Measurements from ENCODE around the gene EXD3.
"Not testable (repeated sequence)": the region's sequence is repeated elsewhere in the genome, so short reads cannot be mapped to it uniquely, and the experiment has no call there.

DNA sequence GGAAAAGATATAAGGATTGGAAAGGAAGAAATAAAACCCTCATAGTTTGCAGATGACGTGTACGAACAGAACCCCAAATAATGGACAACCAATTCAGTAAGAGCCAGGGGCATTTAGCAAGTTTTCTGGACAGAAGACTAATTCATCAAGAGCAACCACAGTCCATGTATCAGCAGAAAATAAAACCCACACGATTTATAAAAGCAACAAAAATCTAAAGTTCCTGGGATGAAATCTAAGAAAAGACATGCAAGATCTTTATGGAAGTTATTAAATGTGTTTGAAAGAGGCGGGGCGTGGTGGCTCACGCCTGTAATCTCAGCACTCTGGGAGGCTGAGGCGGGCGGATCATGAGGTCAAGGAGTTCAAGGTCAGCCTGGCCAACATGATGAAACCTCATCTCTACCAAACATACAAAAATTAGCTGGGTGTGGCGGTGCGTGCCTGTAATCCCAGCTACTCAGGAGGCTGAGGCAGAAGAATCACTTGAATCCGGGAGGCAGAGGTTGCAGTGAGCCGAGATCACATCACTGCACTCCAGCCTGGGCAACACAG, 83.0 kb downstream of the EXD3 start:
- TF ChIP-seq POLR2AphosphoS5, EP300, POLR2A (IDR thresholded peaks at IDR 0.05): not testable (repeated sequence)
- TF ChIP-seq, protein P1, sequence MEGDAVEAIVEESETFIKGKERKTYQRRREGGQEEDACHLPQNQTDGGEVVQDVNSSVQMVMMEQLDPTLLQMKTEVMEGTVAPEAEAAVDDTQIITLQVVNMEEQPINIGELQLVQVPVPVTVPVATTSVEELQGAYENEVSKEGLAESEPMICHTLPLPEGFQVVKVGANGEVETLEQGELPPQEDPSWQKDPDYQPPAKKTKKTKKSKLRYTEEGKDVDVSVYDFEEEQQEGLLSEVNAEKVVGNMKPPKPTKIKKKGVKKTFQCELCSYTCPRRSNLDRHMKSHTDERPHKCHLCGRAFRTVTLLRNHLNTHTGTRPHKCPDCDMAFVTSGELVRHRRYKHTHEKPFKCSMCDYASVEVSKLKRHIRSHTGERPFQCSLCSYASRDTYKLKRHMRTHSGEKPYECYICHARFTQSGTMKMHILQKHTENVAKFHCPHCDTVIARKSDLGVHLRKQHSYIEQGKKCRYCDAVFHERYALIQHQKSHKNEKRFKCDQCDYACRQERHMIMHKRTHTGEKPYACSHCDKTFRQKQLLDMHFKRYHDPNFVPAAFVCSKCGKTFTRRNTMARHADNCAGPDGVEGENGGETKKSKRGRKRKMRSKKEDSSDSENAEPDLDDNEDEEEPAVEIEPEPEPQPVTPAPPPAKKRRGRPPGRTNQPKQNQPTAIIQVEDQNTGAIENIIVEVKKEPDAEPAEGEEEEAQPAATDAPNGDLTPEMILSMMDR (IDR thresholded peaks at IDR 0.05): not testable (repeated sequence)

Measured in sigmoid colon (tissue), 4 donors.